NOMO-1 treated with DMSO at 0.1 percent for 48 hours (cell line): Measurements from ENCODE around the gene C15orf39.
"Not testable (repeated sequence)": the region's sequence is repeated elsewhere in the genome, so short reads cannot be mapped to it uniquely, and the experiment has no call there.

ENCODE experiments used
- DNase-seq: peaks from one replicate; lab custom pipeline; 2025; ENCODE audit not compliant: unreplicated experiment; lab: John Stamatoyannopoulos, UW

The C15orf39 gene

DNA sequence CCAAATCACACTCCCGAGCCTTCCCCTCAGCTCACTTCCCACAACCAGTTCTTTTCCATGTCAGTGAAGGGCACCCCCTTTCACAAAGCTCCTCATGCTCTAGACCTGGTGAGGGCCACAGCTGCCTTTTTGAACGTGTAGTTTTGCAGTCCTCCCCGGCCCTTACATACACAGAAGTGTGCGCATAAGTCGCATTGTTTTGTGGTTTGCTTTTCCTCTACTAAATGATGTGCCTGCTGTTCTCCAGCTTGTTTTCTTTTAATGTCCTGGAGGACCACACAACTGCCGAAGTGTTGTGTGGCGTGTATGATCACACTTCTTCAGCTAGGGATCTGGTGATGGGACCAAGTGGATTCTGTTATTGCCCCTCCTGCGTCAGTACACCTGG, 7.6 kb downstream of the C15orf39 start:
- no peak for DNase-seq

DNA sequence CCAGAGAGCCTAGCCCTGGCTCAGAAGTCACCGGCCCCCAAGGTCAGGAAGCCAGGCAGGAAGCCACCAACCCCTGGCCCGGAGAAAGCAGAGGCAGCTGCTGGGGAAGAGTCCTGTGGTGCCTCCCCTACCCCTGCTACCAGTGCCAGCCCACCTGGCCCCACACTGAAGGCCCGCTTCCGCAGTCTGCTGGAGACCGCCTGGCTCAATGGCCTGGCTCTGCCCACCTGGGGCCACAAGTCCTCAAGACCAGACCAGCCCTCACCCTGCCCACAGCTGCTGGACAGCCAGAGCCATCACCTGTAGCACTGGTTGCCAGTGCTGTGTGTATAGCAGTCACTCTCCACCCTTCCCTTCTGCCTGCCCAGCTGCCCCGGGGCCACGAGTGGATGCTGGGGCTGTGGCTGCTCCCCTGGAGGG, 9.1 kb downstream of the C15orf39 start:
- no peak for DNase-seq

DNA sequence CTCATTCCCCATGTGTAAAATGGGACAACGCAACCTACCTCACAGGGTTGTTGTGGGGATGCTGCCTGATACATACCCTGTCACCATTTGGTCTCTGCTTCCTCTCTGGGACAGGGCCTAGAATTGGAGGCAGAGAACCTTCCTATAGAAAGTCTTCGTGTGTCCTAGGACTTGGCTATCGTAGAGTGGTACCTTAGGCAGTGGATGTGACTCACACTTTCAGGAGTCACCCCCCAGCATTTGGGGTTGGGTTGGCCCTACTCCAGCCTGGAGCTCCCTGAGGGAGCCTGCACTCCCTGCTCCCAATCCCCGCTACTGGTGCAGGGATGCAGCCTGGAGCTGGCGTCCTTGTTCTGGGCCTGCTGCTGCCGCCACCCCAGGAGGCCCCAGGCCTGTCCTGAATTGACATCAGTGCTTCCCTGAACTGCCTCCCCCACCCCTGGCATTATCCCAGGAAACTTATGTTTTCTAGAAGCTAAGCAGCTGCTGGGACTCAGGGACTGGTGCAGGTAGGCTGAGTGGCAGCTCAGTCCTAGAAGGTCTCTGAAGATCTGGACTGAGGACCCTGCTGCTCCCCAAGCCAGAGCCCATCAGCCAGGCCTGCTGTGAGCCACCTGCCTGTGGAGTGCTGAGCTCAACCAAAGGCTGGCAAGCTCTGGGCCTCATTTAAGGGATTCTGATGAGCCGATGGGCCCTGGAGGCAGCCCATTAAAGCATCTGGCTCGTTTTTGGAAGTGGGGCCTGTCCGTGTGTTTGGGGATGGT, 9.9 kb downstream of the C15orf39 start:
- no peak for DNase-seq

DNA sequence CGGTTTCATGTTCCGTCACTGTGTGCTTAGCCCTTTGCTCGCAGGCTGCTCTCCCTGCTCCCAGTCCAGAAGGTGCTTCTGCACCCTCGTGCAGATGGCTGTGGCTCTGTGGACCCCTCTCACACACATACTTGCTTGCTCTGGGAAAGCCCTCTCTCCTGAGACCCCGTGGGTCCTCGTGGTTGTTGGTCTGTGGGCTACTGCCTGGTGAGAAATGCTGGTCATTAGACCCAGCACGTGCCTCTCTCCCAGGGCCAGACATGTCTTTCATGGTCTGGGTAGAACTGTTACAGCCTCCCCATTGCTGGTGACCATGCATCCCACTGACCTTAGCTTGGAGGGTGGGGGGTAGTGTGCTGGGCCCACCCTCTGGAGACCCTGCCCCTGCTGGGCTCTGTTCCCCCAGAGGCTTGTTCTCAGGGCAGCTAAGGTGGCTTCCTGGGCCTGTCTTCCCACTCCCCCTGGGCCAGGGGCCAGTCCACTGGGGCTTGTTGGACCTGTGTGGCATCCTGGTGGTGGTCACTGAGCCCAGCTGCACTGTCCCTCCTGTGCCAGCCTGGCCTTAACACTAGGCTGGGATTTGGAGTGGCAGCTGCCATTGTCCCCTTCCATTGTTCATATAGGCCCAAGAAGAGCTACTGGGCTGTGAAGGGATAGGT, 10.6 kb downstream of the C15orf39 start:
- DNase-seq: no peak

DNA sequence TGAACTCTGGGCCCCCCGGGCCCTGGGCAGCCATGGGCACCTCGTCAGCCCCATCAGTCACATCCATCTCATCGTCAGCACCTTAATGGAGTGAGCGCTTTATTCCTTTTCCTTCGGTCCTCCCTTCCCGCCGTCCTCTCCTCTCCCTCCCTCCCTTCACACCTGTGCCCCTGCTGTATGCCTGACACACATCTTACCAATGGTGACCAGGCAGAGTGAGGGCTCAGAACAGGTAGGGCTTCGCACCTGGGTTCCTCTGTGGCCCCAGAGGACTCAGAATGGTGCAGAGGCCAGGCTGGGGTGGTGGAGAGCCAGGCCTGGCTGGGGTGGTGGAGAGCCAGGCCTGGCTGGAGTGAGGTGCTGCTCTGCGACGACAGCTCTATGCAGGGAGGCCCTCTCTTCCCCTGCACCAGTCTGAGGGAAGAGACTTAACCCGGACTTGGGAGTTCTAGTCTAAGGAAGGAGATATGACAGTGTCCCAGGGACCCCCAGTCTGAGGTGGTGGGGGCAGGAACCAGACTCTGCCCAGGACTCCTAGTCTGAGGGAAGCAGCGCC, 11.6 kb downstream of the C15orf39 start:
- no peak for DNase-seq

DNA sequence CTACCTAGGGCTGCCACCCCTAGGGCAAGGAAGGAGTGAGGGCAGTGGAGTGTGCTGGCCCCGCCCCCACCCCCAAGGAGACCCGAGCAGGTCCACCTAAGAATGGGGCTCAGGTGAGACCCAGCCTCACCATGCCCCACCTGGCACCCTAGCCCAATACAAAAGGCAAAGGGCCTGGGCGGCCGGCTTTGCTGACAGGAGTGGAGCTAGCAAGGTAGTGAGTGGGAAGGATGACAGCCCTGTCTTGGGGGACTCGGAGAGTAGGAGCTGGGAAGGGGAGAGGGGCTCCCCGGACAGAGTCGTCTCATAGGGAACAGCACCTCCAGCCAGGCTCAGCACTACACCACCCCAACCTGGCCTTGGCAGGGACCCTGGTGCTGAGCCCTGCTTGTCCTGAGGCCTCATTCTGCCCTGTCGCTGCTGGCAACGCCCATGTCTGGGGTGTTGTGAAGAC, 12.1 kb downstream of the C15orf39 start:
- DNase-seq: no peak

DNA sequence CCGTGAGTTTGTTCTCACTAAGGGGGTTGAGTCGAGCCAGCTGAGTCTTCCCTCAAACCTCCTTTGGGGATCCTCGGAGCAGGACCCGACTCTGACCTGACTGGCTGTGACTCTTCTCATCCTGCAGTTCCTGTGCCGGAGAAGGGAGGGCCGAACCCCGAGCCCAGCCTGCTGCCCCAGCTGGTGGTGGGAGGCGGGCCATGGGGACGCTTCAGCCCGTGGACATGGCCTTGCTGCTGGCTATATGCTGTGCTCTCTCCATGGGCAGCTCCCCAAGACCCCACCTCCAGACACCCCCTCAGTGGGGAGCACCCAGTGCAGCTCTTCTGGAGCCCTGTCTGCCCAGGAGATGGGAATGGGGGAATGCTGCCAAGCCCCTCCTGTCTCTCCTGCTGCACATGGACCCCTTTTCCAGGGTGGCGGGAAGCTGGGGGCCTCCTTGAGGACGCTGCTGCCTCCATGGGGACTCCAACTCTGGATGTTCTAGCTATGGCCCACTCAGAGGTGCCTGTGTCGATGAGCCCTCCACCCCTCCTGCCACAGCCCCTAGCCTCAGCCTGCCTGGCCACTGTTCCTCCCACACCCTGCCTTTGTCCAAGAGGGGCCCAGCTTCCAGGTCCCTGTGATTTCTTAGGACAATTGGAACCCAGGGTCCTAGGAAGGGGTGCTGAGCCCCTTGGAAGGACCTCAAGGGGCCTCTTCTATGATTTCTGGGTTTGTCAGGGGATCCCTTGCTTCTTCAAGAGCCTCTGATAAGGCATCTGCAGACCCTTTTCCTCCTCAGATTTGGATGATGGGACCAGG, 12.8 kb downstream of the C15orf39 start:
- no peak for DNase-seq

DNA sequence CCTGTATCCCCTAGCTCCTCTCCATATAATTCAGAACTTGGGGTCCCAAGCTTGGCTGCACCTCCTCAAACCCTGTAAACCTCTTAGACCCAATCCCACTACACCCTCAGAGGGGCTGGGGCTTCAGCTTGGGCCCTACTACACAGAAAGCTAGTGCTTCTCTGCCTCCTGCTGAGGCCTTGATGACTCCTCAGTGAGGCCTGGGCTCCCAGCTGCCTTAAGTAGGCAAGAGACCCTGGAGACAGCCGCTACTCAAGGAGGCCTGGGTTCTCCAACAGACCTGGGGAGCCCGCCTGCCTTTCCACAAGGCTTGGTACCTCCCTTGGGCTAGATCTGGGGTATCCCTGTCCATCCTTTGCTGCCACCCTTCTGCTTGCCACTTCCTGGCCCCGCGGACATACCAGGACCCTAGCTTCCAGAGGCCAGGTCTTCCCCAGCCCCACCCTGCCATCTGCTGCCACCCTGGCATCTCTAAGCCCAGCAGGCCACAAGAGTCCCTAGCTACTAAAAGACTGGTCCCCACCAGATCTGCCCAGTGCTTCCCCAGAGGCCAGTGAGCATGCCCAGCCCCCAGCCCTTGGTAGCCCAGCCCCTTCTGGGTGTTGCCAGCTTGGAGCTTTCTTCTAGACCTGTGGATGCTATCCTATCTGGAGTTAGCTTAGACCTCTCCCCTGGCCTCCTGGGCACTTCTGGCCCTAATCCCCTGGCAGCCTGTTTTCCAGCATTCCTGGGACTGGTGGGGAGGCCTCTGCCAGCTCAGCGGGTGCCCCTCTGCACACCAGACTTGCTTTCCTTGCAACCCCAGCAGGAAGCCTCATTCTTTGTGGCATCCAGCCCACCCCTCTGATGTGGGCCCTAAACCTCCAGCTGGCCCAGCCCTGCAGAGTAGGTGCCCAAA, 13.7 kb downstream of the C15orf39 start:
- DNase-seq: no peak

DNA sequence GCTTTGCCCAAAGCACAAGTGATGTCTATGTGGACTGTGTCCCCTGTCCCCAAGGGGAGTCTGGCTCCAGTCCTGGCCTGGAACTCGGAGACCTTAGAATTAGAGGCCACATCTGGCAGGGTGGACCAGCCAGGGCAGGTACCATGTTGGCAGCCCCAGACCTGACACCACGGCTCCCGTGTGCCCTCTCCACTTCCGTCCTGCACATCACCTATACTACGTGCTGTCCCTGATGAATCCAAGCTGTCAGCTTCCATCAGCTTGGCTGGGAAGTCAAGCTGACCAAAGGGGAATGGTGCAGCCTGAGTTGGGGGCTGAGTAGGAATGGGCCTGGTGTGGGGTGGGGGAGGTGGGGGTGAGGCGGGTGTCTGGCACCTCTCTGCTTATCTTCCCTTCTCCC, 15.3 kb downstream of the C15orf39 start:
- DNase-seq: no peak

DNA sequence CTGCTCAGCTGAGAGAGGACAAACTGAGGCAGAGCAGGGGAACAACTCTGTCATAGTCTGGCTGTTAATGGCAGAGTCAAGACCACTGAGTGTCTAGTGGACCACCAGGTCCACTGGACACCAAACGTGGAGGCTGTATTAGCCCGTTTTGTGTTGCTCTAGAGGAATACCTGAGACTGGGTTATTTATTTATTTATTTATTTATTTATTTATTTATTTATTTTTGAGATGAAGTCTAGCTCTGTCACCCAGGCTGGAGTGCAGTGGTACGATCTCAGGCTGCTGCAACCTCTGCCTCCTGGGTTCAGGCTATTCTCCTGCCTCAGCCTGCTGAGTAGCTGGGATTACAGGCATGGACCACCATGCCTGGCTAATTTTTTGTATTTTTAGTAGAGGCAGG, 15.9 kb downstream of the C15orf39 start:
- DNase-seq: not testable (repeated sequence)

DNA sequence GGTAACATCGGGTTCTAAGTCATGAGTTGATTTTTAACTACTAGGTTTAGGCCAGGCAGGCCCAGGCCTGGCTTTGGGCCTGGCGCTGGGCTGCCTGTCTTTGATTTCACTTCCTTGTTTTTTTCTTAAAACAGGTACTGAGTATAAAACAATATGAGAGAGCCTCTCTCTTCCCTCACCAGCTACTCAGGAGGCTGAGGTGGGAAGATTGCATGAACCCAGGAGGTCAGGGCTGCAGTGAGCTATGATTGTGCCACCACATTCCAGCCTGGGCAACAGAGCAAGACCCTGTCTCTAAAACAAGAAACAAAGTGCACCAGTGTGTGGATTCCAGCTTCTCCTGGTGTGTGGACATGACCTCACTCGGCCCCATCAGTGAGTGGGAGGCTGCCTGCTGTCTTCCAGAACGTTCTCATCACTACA, 17.8 kb downstream of the C15orf39 start:
- peak; percentile 65 for DNase-seq

DNA sequence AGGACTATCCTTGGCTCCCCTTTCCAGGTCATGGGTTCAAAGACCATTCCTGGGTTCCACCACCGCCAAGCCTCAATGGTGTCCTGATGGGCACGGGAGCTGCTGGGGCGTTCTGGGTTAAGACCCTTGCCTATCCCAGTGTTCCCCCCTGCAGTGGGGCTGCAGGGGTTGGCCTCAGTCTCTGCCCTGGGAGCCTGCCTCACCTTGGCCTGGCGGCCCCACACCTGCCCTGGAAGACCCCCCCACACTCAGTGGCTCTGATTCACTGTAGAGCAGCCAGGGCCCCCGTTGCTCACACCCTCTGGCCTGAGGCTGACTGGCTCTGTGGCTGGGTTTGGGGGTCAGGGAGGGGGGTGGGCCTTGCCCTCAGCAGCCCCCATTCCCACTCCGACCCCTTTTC, 22.0 kb downstream of the C15orf39 start:
- no peak for DNase-seq

DNA sequence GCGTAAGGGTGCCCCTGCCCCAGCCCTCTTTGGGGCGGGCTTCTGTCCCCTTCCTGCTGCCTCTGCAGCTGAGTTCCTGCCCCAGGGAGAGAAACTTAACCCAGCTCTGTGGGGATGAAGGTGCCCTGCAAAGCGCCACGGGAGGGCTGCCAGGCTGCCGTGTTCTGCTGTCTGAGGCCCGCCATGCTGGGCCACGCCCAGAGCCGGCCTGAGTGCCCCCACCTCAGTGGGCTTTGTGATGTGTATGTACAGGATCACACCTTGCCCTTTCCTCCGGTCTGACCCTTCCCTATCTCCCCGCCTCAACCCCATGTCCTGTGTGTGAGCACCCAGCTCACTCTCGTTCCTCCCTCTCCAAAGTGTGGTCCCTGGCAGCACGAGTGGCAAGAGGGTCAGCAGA, 22.6 kb downstream of the C15orf39 start:
- DNase-seq: no peak

DNA sequence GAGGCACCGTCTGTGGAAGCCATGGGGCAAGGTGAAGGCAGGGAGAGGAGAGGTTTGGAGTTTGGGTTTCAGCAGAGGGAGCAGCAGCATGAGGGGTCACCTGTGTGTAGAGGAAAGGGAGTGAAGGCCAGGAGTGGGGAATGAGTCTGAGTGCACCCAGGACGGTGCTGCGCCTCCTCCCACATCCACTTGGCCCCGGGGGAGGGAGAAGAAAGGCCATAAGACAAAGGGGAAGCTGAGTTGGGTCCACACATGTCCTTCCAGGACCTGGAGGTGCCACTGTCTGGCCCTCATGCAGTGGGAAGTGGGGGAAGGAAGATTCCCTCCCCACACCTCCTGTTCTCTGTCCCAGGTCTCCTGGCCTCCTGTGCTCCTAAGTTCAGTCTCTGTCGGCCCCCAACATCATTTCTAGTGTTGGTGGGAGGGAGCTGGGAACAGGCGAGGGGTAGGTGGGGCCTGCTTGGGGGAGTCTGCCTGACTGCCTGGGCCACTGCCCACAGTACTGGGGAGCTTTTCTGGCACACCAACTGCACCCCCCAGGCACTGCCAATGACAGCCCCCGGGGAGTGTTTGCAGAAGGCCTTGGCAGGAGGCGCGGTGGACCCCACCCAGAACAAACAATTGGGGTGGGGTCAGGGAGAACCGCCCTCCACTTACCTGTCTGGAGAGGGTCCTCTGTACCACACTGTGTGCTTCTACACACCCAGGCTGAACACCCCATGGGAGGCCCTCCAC, 23.6 kb downstream of the C15orf39 start:
- not testable (repeated sequence) for DNase-seq

DNA sequence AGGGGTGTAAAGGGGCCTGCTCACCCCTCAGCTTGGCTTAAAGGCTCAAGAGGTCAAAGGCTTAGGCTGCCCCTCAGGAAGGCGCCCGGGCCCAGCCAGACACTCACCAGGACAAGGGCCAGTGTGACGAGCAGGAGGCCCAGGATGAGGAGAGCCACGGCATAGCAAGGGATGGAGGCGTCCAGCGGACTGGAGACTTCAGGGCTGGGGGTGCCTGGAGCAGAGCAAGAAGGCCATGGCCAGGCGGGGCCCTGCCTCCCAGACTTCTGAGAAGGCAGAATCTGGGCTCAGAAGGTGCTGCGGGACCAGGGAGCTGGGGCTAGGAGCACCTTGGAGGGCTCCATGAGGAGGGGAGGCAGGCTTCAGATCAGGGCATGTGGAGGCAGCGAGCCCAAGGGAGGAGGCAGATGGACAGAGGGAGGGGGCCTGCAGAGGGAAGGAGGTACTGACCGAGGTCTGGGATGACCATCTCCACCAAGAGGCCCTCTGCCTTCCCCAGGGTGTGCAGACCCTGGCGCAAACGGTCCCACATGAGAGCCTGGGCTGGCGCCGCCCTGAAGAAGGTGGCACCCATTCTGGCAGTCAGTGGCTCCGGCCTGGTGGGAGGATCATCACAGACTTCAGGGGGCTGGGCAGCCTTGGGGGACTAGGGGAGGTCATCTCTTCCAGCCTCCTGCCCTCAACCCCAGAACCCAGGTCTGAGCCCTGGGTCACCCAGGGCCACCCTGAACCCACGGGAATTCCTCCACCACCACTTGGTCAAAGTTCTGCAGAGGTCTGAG, 24.5 kb downstream of the C15orf39 start:
- no peak for DNase-seq

DNA sequence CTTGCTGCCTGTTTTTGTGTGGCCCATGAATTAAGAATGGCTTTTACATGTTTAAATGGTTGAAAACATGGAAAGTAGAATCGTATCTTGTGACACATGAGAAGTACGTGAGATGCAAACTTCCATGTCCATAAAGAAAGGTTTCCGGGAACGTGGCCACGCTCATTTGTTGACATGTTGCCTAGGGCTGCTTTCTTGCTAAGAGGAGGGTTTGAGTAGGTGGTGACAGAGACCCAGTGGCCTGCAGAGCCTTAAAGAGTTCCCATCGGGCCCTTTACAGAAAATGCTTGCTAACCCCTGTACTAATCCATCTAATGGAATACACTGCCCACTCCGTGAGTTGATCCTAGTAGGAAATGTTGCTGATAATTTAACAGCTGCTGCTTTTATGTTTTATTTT, 25.4 kb downstream of the C15orf39 start:
- not testable (repeated sequence) for DNase-seq

DNA sequence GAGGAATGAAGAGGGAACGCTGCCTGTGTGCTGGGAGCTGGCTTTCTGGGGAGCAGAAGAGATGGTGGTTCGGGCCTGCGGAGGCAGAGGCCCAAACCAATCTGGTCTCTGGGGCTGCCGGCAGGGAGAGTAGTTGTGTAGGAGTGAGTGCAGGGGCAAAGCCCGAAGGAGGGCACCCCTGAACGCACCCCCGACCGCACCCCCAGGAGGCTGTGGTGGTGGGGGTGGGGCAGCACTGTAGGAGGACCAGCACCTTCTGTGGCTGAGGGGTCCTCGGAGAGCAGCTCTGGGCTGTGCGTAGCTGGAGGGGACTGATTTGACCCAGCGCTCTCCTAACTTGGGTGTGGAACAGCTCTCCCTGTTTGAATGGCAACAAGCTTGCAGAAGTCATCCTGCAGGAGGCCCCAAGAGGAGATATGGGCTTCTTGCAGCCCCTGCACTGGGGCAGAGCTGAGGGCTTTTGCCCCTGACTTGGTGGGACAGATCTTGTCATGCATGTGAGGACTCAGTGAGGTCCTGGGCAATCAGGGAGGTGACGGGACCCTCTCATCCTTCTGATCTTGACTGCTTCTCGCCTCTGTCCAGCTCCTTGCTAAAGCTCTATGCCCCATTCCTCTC, 26.1 kb downstream of the C15orf39 start:
- no peak for DNase-seq

DNA sequence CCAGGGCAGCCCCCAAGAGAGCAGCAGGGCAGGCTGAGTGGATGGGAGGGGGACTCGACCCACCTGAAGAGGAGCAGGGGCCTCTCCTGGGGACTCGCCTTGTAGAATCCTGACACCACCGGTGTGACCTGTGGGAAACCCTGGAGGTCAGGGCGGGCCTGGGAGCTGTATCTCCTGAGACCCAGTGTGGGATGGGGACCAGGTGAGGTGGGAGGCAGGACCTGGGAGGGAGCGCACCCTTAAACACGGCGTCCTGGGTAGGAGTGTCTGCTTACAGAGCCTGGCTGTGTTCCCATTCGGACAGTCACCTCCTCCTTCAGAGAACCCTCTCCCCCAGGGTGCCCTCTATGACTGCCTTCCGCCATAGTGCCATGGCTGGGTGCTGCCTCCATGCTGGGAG, 27.1 kb downstream of the C15orf39 start:
- DNase-seq: no peak
